ENCODE data around the gene EYA2. TPM values are rescaled to one million over a fixed set of nuclear protein-coding genes. Genes with fewer than 3 reads are reported as not detected.

Gene EYA2
- polyA plus RNA-seq, 1 donor (not counting 4 experiments of a cell fraction or from before 2014, with no cell fraction given), result not detected

GRCh38 chr20:47222468-47223119 is 328.0 kb downstream of the EYA2 start:
- H3K36me3 ChIP-seq (ENCODE audit: control insufficient read depth in 2 of 2, extremely low read depth in 1 of 2, insufficient read depth in 2 of 2, low read length in 2 of 2), result peaks cover 38 to 50% of the 10 kb centered on the region in 2 experiments
- H3K9ac ChIP-seq (ENCODE audit: control insufficient read depth, extremely low read depth, insufficient read depth, low read length), result no peak overlapping the region
- H3K4me3 ChIP-seq (ENCODE audit: control insufficient read depth in 2 of 3, extremely low read depth in 1 of 3, insufficient read depth in 2 of 3, low read depth in 1 of 3, low read length in 3 of 3), result no peak overlapping the region
- H3K9me1 ChIP-seq (ENCODE audit: control insufficient read depth, extremely low read depth, insufficient read depth, low read length), result no peaks in the 10 kb centered on the region
- no peak overlapping the region for H3K4me2 ChIP-seq (ENCODE audit: control insufficient read depth, extremely low read depth, insufficient read depth, low read depth, low read length)
- no peaks in the 10 kb centered on the region for H3K4me1 ChIP-seq (ENCODE audit: control insufficient read depth, extremely low read depth, insufficient read depth, low read length)
- H3K27me3 ChIP-seq (ENCODE audit: control insufficient read depth, extremely low read depth, insufficient read depth, low read length), result no peaks in the 10 kb centered on the region
- DNase-seq (ENCODE audit: low read depth, low spot score) (no peak), FAIRE-seq (no peak)
- H4K20me1 ChIP-seq (ENCODE audit: control insufficient read depth, extremely low read depth, insufficient read depth, low read length), result no peaks in the 10 kb centered on the region
- dilution Hi-C loops (cut with MboI; ENCODE audit: extremely low pct_ligation_motif_present, low sequenced_read_pairs), result no loop called here
- peaks cover 8% of the 10 kb centered on the region for H3K79me2 ChIP-seq (ENCODE audit: control insufficient read depth, insufficient read depth, low read length)
- TF ChIP-seq EZH2 (IDR thresholded peaks at IDR 0.05; ENCODE audit: low read length), result no peak
- no peak for TF ChIP-seq CTCF (optimal IDR thresholded peaks at IDR 0.05 in 1 of 3, IDR thresholded peaks at IDR 0.05 in 1 of 3, conservative IDR thresholded peaks at IDR 0.05 in 1 of 3; ENCODE audit: extremely low read depth in 1 of 3, insufficient read depth in 2 of 3, low read length in 3 of 3)
- no peak overlapping the region for H2AFZ ChIP-seq (ENCODE audit: control insufficient read depth, low read length)
- no peak overlapping the region for H3K27ac ChIP-seq (ENCODE audit: control insufficient read depth, insufficient read depth, low read length)
- no peaks in the 10 kb centered on the region for H3K9me3 ChIP-seq (ENCODE audit: control insufficient read depth, low read depth, low read length)

- no peak for DNase-seq (ENCODE audit: low read depth, low spot score)
Measured at GRCh38 chr20:47223896-47224295, 329.3 kb downstream of the EYA2 start.

More at GRCh38 chr20:47223896-47224295, 329.3 kb downstream of the EYA2 start:
- no peak for FAIRE-seq
- Histone ChIP-seq H4K20me1 (ENCODE audit: control insufficient read depth, extremely low read depth, insufficient read depth, low read length) (no peaks in the 10 kb centered on the region), H3K4me1 (ENCODE audit: control insufficient read depth, extremely low read depth, insufficient read depth, low read length) (no peaks in the 10 kb centered on the region), H3K9me3 (ENCODE audit: control insufficient read depth, low read depth, low read length) (no peaks in the 10 kb centered on the region), H3K4me2 (ENCODE audit: control insufficient read depth, extremely low read depth, insufficient read depth, low read depth, low read length) (no peak overlapping the region), H3K79me2 (ENCODE audit: control insufficient read depth, insufficient read depth, low read length) (peaks cover 5% of the 10 kb centered on the region), H3K27ac (ENCODE audit: control insufficient read depth, insufficient read depth, low read length) (no peak overlapping the region), H3K4me3 (ENCODE audit: control insufficient read depth in 2 of 3, extremely low read depth in 1 of 3, insufficient read depth in 2 of 3, low read depth in 1 of 3, low read length in 3 of 3) (no peak overlapping the region), H3K27me3 (ENCODE audit: control insufficient read depth, extremely low read depth, insufficient read depth, low read length) (no peaks in the 10 kb centered on the region), H3K9ac (ENCODE audit: control insufficient read depth, extremely low read depth, insufficient read depth, low read length) (no peak overlapping the region), H2AFZ (ENCODE audit: control insufficient read depth, low read length) (no peak overlapping the region), H3K36me3 (ENCODE audit: control insufficient read depth in 2 of 2, extremely low read depth in 1 of 2, insufficient read depth in 2 of 2, low read length in 2 of 2) (peaks cover 37 to 46% of the 10 kb centered on the region in 2 experiments), H3K9me1 (ENCODE audit: control insufficient read depth, extremely low read depth, insufficient read depth, low read length) (no peaks in the 10 kb centered on the region)
- TF ChIP-seq EZH2 (IDR thresholded peaks at IDR 0.05; ENCODE audit: low read length) (no peak), CTCF (optimal IDR thresholded peaks at IDR 0.05 in 1 of 3, IDR thresholded peaks at IDR 0.05 in 1 of 3, conservative IDR thresholded peaks at IDR 0.05 in 1 of 3; ENCODE audit: extremely low read depth in 1 of 3, insufficient read depth in 2 of 3, low read length in 3 of 3) (no peak)
- dilution Hi-C loops (cut with MboI; ENCODE audit: extremely low pct_ligation_motif_present, low sequenced_read_pairs), result no loop called here
